HepG2 (cell line): ENCODE results near the gene TRAPPC3. TPM values are rescaled to one million over a fixed set of nuclear protein-coding genes. Genes with fewer than 3 reads are reported as not detected.
A peak's percentile ranks its signal among the peaks of the same experiment; 100 is the strongest.

Source experiments
- ASH2L ChIP-seq: fragments of 300-600, 200-600 bp; sonication (generic); IDR thresholded peaks from 2 replicates; pipeline ENCODE4 v1.7.0; 2017; ENCODE audit warnings: low read depth, mild to moderate bottlenecking, moderate library complexity, mixed read lengths, low read length; ENCODE audit not compliant: insufficient read length
- CEBPZ ChIP-seq: IDR thresholded peaks from 2 replicates; pipeline ENCODE4 v1.6.1; 2012; ENCODE audit warnings: low read length, improper control_type of control experiment
- CHD2 ChIP-seq: IDR thresholded peaks from 2 replicates; pipeline ENCODE4 v1.6.1; 2011; ENCODE audit warnings: low read depth, low read length, improper control_type of control experiment
- IRF1 ChIP-seq: sonication (generic); formaldehyde crosslinking; IDR thresholded peaks from 2 replicates; pipeline ENCODE4 v1.4.0; 2020; ENCODE audit warnings: low read depth, mild to moderate bottlenecking, missing genetic modification reagents
- KLF13 ChIP-seq: sonication (generic); formaldehyde crosslinking; IDR thresholded peaks from 2 replicates; pipeline ENCODE4 v1.4.0; 2020; ENCODE audit warnings: mild to moderate bottlenecking, missing genetic modification reagents
- MZF1 ChIP-seq: sonication (generic); formaldehyde crosslinking; IDR thresholded peaks from 2 replicates; pipeline ENCODE4 v1.8.1; 2023; ENCODE audit warnings: mild to moderate bottlenecking, missing genetic modification reagents, borderline replicate concordance
- NFE2L2 ChIP-seq: fragments of 150-350 bp; IDR thresholded peaks from 2 replicates; pipeline ENCODE4 v1.6.1; 2014; ENCODE audit warnings: low read length
- NR2F1 ChIP-seq, 2 experiments: fragments of 450-650 bp in 1 of 2; formaldehyde crosslinking in 1 of 2; IDR thresholded peaks; 2 replicates each; pipeline versions ENCODE4 v1.5.0 to v1.6.1; 2016 to 2020; ENCODE audit warnings: mild to moderate bottlenecking in 1 of 2, missing compliant biosample characterization in 1 of 2, missing genetic modification reagents in 1 of 2, moderate library complexity in 1 of 2
- PCBP1 ChIP-seq: fragments of 200-400 bp; formaldehyde crosslinking; IDR thresholded peaks from 2 replicates; pipeline ENCODE4 v1.6.1; 2017; ENCODE audit warnings: mild to moderate bottlenecking, low read depth, low read length, borderline replicate concordance
- RCOR2 ChIP-seq: IDR thresholded peaks from 2 replicates; pipeline ENCODE4 v1.6.1; 2016; ENCODE audit warnings: missing biosample characterization, missing genetic modification reagents
- SOX13 ChIP-seq, 3 experiments: fragments of 450-650 bp in 1 of 3; sonication (generic) in 1 of 3; formaldehyde crosslinking in 1 of 3; IDR thresholded peaks in 2 of 3; conservative IDR thresholded peaks in 1 of 3; 2 replicates each; pipeline versions ENCODE4 v1.5.0 to v1.6.1; 2016 to 2020; ENCODE audit warnings: antibody characterized with exemption in 1 of 3, mild to moderate bottlenecking in 1 of 3, missing compliant biosample characterization in 1 of 3, missing genetic modification reagents in 1 of 3, moderate library complexity in 1 of 3
- SRF ChIP-seq: IDR thresholded peaks from 2 replicates; pipeline ENCODE4 v1.6.1; 2011; ENCODE audit warnings: mild to moderate bottlenecking, low read depth, low read length, moderate library complexity
- SUZ12 ChIP-seq: fragments of 150-350 bp; IDR thresholded peaks from 2 replicates; pipeline ENCODE4 v1.6.1; 2014; ENCODE audit warnings: low read depth, low read length
- TFAP4 ChIP-seq: sonication (generic); IDR thresholded peaks from 2 replicates; pipeline ENCODE4 v1.6.1; 2016; ENCODE audit warnings: low read depth, borderline replicate concordance
- ZMAT3 ChIP-seq: sonication (generic); formaldehyde crosslinking; conservative IDR thresholded peaks from 2 replicates; pipeline ENCODE4 v1.7.0; 2021; ENCODE audit warnings: missing genetic modification reagents
- ZNF136 ChIP-seq: sonication (generic); formaldehyde crosslinking; IDR thresholded peaks from 2 replicates; pipeline ENCODE4 v1.8.1; 2022; ENCODE audit warnings: low read depth, mild to moderate bottlenecking, moderate library complexity, missing genetic modification reagents
- ZNF253 ChIP-seq: sonication (generic); formaldehyde crosslinking; IDR thresholded peaks from 2 replicates; pipeline ENCODE4 v1.8.0; 2022; ENCODE audit warnings: mild to moderate bottlenecking, missing genetic modification reagents, borderline replicate concordance
- ZNF460 ChIP-seq: sonication (generic); formaldehyde crosslinking; IDR thresholded peaks from 2 replicates; pipeline ENCODE4 v1.5.1; 2020; ENCODE audit warnings: missing genetic modification reagents, mild to moderate bottlenecking, borderline replicate concordance
- ZNF567 ChIP-seq: sonication (generic); formaldehyde crosslinking; IDR thresholded peaks from 2 replicates; pipeline ENCODE4 v1.8.1; 2023; ENCODE audit warnings: mild to moderate bottlenecking, missing genetic modification reagents, borderline replicate concordance
- ZNF580 ChIP-seq: IDR thresholded peaks from 2 replicates; pipeline ENCODE4 v1.6.1; 2016; ENCODE audit warnings: low read depth, borderline replicate concordance
- ZNF713 ChIP-seq: sonication (generic); formaldehyde crosslinking; IDR thresholded peaks from 2 replicates; pipeline ENCODE4 v1.4.0; 2020; ENCODE audit warnings: mild to moderate bottlenecking, missing genetic modification reagents
- ZNF776 ChIP-seq: sonication (generic); formaldehyde crosslinking; IDR thresholded peaks from 2 replicates; pipeline ENCODE4 v1.4.0; 2020; ENCODE audit warnings: mild to moderate bottlenecking, missing genetic modification reagents
- ZNF879 ChIP-seq: sonication (generic); formaldehyde crosslinking; IDR thresholded peaks from 2 replicates; pipeline ENCODE4 v1.8.1; 2023; ENCODE audit warnings: missing genetic modification reagents
- ZSCAN12 ChIP-seq: sonication (generic); formaldehyde crosslinking; IDR thresholded peaks from 2 replicates; pipeline ENCODE4 v1.9.0; 2021; ENCODE audit warnings: mild to moderate bottlenecking, missing genetic modification reagents
- polyA plus RNA-seq, 8 experiments: library from polyadenylated mRNA; depleted of rRNA in 3 of 8; stranded (reverse) in 7 of 8; unstranded in 1 of 8; fragments of >200 nt; fragmentation: Illumina TruSeq in 4 of 8; extraction: Trizol in 4 of 8; gene quantifications; 2 replicates each; pipeline versions ENCODE4 v1.2.1 to v1.2.3, GENCODE V29; 2011 to 2016; ENCODE audit warnings: low read depth in 4 of 8, missing spikeins in 1 of 8, mixed read lengths in 1 of 8; ENCODE audit not compliant: insufficient read depth in 1 of 8
- total RNA-seq, 5 experiments: library from RNA; depleted of rRNA; stranded (reverse); fragments of >200 nt; fragmentation: Illumina TruSeq; extraction: Trizol; gene quantifications; 2 replicates each; pipeline ENCODE4 v1.2.3, GENCODE V29; 2016; ENCODE audit warnings: low read depth in 1 of 5

Gene TRAPPC3
- total and polyA plus RNA-seq, 2 of the 13 experiments (the other 11 are each of a cell fraction or from before 2014, with no cell fraction given) = 53.7 to 62.4 TPM

- TF ChIP-seq CEBPZ (no peak), MZF1 (CRISPR knock-in tag) (0 out of 2 replicates have a peak, but pooled peaks have one; percentile 11), ZNF580 (CRISPR knock-in tag) (peak; percentile 85), CHD2 (no peak), ASH2L (peak; percentile 97), ZNF879 (CRISPR knock-in tag) (0 out of 2 replicates have a peak, but pooled peaks have one; percentile 56), NFE2L2 (no peak), PCBP1 (no peak), NR2F1 (CRISPR knock-in tag; IDR thresholded peaks at IDR 0.05) (no peak), ZNF460 (CRISPR knock-in tag) (peak; percentile 66; the same call in 1 of the 2 replicates), ZNF567 (CRISPR knock-in tag) (peak; percentile 99; the same call in 1 of the 2 replicates), ZNF253 (CRISPR knock-in tag) (no peak), ZNF776 (CRISPR knock-in tag) (peak; percentile 81; the same call in 1 of the 2 replicates), IRF1 (no peak), ZSCAN12 (peak; percentile 76; the same call in 1 of the 2 replicates), KLF13 (CRISPR knock-in tag) (peak; percentile 98), ZNF713 (CRISPR knock-in tag) (peak; percentile 99), ZMAT3 (CRISPR knock-in tag) (peak; percentile 93), ZNF136 (CRISPR knock-in tag) (no peak), TFAP4 (peak; percentile 34; the same call in 1 of the 2 replicates), SUZ12 (no peak), SRF (no peak), SOX13 (IDR thresholded peaks at IDR 0.05) (peak; percentile 37; the same call in 1 of the 2 replicates), SOX13 (CRISPR knock-in tag; conservative IDR thresholded peaks at IDR 0.05 in 1 of 2, IDR thresholded peaks at IDR 0.05 in 1 of 2) (peak in 1 of 2 experiments; percentile 40; a peak in 1 of 4 replicates), RCOR2 (CRISPR knock-in tag) (peak; percentile 35; the same call in 1 of the 2 replicates)
Measured at GRCh38 chr1:36088577-36089392, 60.5 kb downstream of the TRAPPC3 start, which contains the start of gene ADPRS (continued).
